HepG2 (cell line): ENCODE results near the gene P3H3. TPM values are rescaled to one million over a fixed set of nuclear protein-coding genes. Genes with fewer than 3 reads are reported as not detected.

ENCODE experiments used
- CC2D1A ChIP-seq: sonication (generic); formaldehyde crosslinking; IDR thresholded peaks from 2 replicates; pipeline ENCODE4 v1.8.1; 2023; ENCODE audit warnings: mild to moderate bottlenecking, missing genetic modification reagents
- KDM1A ChIP-seq: IDR thresholded peaks from 2 replicates; pipeline ENCODE4 v1.6.1; 2016; ENCODE audit warnings: missing compliant biosample characterization
- MIXL1 ChIP-seq: IDR thresholded peaks from 2 replicates; pipeline ENCODE4 v1.6.1; 2016
- NFE2L1 ChIP-seq: sonication (generic); formaldehyde crosslinking; IDR thresholded peaks from 2 replicates; pipeline ENCODE4 v1.4.0; 2020; ENCODE audit warnings: missing genetic modification reagents, mild to moderate bottlenecking, borderline replicate concordance
- NR3C1 ChIP-seq: sonication (generic); formaldehyde crosslinking; IDR thresholded peaks from 2 replicates; pipeline ENCODE4 v1.4.0; 2020; ENCODE audit warnings: missing genetic modification reagents
- SALL2 ChIP-seq: sonication (generic); formaldehyde crosslinking; IDR thresholded peaks from 2 replicates; pipeline ENCODE4 v1.8.1; 2023; ENCODE audit warnings: mild to moderate bottlenecking, missing genetic modification reagents, inconsistent platforms
- TRIM24 ChIP-seq: sonication (generic); formaldehyde crosslinking; IDR thresholded peaks from 2 replicates; pipeline ENCODE4 v1.8.0; 2022; ENCODE audit warnings: mild to moderate bottlenecking, missing genetic modification reagents
- ZBTB14 ChIP-seq: sonication (generic); formaldehyde crosslinking; IDR thresholded peaks from 2 replicates; pipeline ENCODE4 v1.4.0; 2020; ENCODE audit warnings: missing genetic modification reagents
- ZBTB25 ChIP-seq: IDR thresholded peaks from 2 replicates; pipeline ENCODE4 v1.6.1; 2018; ENCODE audit warnings: missing genetic modification reagents
- ZFP36L1 ChIP-seq: sonication (generic); formaldehyde crosslinking; IDR thresholded peaks from 2 replicates; pipeline ENCODE4 v1.8.0; 2022; ENCODE audit warnings: mild to moderate bottlenecking, missing genetic modification reagents, moderate library complexity
- ZNF207 ChIP-seq: fragments of 450-650 bp; IDR thresholded peaks from 2 replicates; pipeline ENCODE4 v1.6.1; 2016; ENCODE audit warnings: antibody characterized with exemption, borderline replicate concordance
- ZNF317 ChIP-seq: sonication (generic); formaldehyde crosslinking; IDR thresholded peaks from 2 replicates; pipeline ENCODE4 v1.5.0; 2020; ENCODE audit warnings: mild to moderate bottlenecking, missing genetic modification reagents
- ZNF337 ChIP-seq: sonication (generic); formaldehyde crosslinking; IDR thresholded peaks from 2 replicates; pipeline ENCODE4 v1.5.1; 2020; ENCODE audit warnings: missing genetic modification reagents, low read depth, mild to moderate bottlenecking, borderline replicate concordance
- ZNF34 ChIP-seq: sonication (generic); formaldehyde crosslinking; IDR thresholded peaks from 2 replicates; pipeline ENCODE4 v1.4.0; 2020; ENCODE audit warnings: mild to moderate bottlenecking, missing genetic modification reagents, borderline replicate concordance
- ZNF354B ChIP-seq: sonication (generic); formaldehyde crosslinking; IDR thresholded peaks from 2 replicates; pipeline ENCODE4 v1.8.0; 2022; ENCODE audit warnings: mild to moderate bottlenecking, missing genetic modification reagents
- ZNF577 ChIP-seq: sonication (generic); formaldehyde crosslinking; IDR thresholded peaks from 2 replicates; pipeline ENCODE4 v1.4.0; 2020; ENCODE audit warnings: mild to moderate bottlenecking, low read depth, missing genetic modification reagents, borderline replicate concordance
- ZNF703 ChIP-seq: sonication (generic); formaldehyde crosslinking; IDR thresholded peaks from 2 replicates; pipeline ENCODE4 v1.5.1; 2020; ENCODE audit warnings: missing genetic modification reagents, mild to moderate bottlenecking, moderate library complexity, borderline replicate concordance
- ZNF839 ChIP-seq: sonication (generic); formaldehyde crosslinking; IDR thresholded peaks from 2 replicates; pipeline ENCODE4 v1.4.0; 2020; ENCODE audit warnings: missing genetic modification reagents, mild to moderate bottlenecking, borderline replicate concordance
- ZNF878 ChIP-seq: sonication (generic); formaldehyde crosslinking; IDR thresholded peaks from 2 replicates; pipeline ENCODE4 v1.8.1; 2023; ENCODE audit warnings: mild to moderate bottlenecking, missing genetic modification reagents, moderate library complexity
- ZSCAN25 ChIP-seq: sonication (generic); formaldehyde crosslinking; IDR thresholded peaks from 2 replicates; pipeline ENCODE4 v1.8.0; 2022; ENCODE audit warnings: mild to moderate bottlenecking, missing genetic modification reagents
- polyA plus RNA-seq, 8 experiments: library from polyadenylated mRNA; depleted of rRNA in 3 of 8; stranded (reverse) in 7 of 8; unstranded in 1 of 8; fragments of >200 nt; fragmentation: Illumina TruSeq in 4 of 8; extraction: Trizol in 4 of 8; gene quantifications; 2 replicates each; pipeline versions ENCODE4 v1.2.1 to v1.2.3, GENCODE V29; 2011 to 2016; ENCODE audit warnings: low read depth in 4 of 8, missing spikeins in 1 of 8, mixed read lengths in 1 of 8; ENCODE audit not compliant: insufficient read depth in 1 of 8
- total RNA-seq, 5 experiments: library from RNA; depleted of rRNA; stranded (reverse); fragments of >200 nt; fragmentation: Illumina TruSeq; extraction: Trizol; gene quantifications; 2 replicates each; pipeline ENCODE4 v1.2.3, GENCODE V29; 2016; ENCODE audit warnings: low read depth in 1 of 5
- TF ChIP-seq, protein P1 (sequence below): IDR thresholded peaks from 2 replicates; pipeline ENCODE4 v1.6.1; 2016; ENCODE audit warnings: missing compliant biosample characterization, missing genetic modification reagents, borderline replicate concordance
- TF ChIP-seq, protein P2 (sequence below): sonication (generic); formaldehyde crosslinking; IDR thresholded peaks from 2 replicates; pipeline ENCODE4 v1.5.0; 2020; ENCODE audit warnings: missing genetic modification reagents
- TF ChIP-seq, protein P3 (sequence below), 2 experiments: fragments of 450-650 bp in 1 of 2; sonication (generic) in 1 of 2; formaldehyde crosslinking; IDR thresholded peaks; 2 replicates each; pipeline versions ENCODE4 v1.5.0 to v1.8.0; 2020 to 2022; ENCODE audit warnings: mild to moderate bottlenecking in 1 of 2, missing genetic modification reagents in 1 of 2

The P3H3 gene
- total and polyA plus RNA-seq, 2 of the 13 experiments (the other 11 are each of a cell fraction or from before 2014, with no cell fraction given), result 20.1 to 20.5 TPM

- TF ChIP-seq ZBTB14 (CRISPR knock-in tag), result peak; percentile 72
- TF ChIP-seq ZNF878, result peak; percentile 35; the same call in 1 of the 2 replicates
- TF ChIP-seq, protein P1, sequence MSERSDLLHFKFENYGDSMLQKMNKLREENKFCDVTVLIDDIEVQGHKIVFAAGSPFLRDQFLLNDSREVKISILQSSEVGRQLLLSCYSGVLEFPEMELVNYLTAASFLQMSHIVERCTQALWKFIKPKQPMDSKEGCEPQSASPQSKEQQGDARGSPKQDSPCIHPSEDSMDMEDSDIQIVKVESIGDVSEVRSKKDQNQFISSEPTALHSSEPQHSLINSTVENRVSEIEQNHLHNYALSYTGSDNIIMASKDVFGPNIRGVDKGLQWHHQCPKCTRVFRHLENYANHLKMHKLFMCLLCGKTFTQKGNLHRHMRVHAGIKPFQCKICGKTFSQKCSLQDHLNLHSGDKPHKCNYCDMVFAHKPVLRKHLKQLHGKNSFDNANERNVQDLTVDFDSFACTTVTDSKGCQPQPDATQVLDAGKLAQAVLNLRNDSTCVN (CRISPR knock-in tag), result no peak
- no peak; the same call in 1 of the 2 replicates for TF ChIP-seq ZNF317 (CRISPR knock-in tag)
- TF ChIP-seq KDM1A (CRISPR knock-in tag), result no peak
- TF ChIP-seq ZNF354B (CRISPR knock-in tag), result no peak
- TF ChIP-seq, protein P2, sequence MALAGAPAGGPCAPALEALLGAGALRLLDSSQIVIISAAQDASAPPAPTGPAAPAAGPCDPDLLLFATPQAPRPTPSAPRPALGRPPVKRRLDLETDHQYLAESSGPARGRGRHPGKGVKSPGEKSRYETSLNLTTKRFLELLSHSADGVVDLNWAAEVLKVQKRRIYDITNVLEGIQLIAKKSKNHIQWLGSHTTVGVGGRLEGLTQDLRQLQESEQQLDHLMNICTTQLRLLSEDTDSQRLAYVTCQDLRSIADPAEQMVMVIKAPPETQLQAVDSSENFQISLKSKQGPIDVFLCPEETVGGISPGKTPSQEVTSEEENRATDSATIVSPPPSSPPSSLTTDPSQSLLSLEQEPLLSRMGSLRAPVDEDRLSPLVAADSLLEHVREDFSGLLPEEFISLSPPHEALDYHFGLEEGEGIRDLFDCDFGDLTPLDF (CRISPR knock-in tag), result no peak
- TF ChIP-seq ZNF337 (CRISPR knock-in tag), result peak; percentile 90; the same call in 1 of the 2 replicates
- peak; percentile 34; the same call in 1 of the 2 replicates for TF ChIP-seq ZSCAN25 (CRISPR knock-in tag)
- 0 out of 2 replicates have a peak, but pooled peaks have one; percentile 40 for TF ChIP-seq ZFP36L1 (CRISPR knock-in tag)
- TF ChIP-seq ZNF34 (CRISPR knock-in tag), result no peak
- no peak for TF ChIP-seq CC2D1A (CRISPR knock-in tag)
- TF ChIP-seq NR3C1, result no peak
- 0 out of 2 replicates have a peak, but pooled peaks have one; percentile 21 for TF ChIP-seq MIXL1 (CRISPR knock-in tag)
- TF ChIP-seq SALL2 (CRISPR knock-in tag), result peak; percentile 54; the same call in 1 of the 2 replicates
- TF ChIP-seq TRIM24 (CRISPR knock-in tag), result no peak
- no peak for TF ChIP-seq NFE2L1 (CRISPR knock-in tag)
- no peak for TF ChIP-seq ZBTB25
- no peak for TF ChIP-seq ZNF577
- TF ChIP-seq, protein P3, sequence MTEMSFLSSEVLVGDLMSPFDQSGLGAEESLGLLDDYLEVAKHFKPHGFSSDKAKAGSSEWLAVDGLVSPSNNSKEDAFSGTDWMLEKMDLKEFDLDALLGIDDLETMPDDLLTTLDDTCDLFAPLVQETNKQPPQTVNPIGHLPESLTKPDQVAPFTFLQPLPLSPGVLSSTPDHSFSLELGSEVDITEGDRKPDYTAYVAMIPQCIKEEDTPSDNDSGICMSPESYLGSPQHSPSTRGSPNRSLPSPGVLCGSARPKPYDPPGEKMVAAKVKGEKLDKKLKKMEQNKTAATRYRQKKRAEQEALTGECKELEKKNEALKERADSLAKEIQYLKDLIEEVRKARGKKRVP (CRISPR knock-in tag; IDR thresholded peaks at IDR 0.05), result no peak
- peak; percentile 91; the same call in 1 of the 2 replicates for TF ChIP-seq ZNF703 (CRISPR knock-in tag)
- TF ChIP-seq ZNF839, result no peak
- TF ChIP-seq ZNF207, result no peak
These were observed 39.4 kb downstream of the P3H3 start, which contains the start of gene TPI1 (continued) for GRCh38 chr12:6867413-6868210.
